CD14-positive monocyte (primary cell): ENCODE data around the gene ATXN7L1. TPM values are rescaled to one million over a fixed set of nuclear protein-coding genes. Genes with fewer than 3 reads are reported as not detected.

Experiments used
- DNase-seq, 3 donors: peaks; one replicate each; pipeline ENCODE4 v3.0.0-alpha.2; 2011 to 2022
- H2AFZ ChIP-seq: 2 replicates; pipeline ENCODE4 v1.6.0; 2012; ENCODE audit warnings: mild to moderate bottlenecking, low read depth, low read length, inconsistent platforms; ENCODE audit not compliant: insufficient read depth, poor library complexity, severe bottlenecking
- H3K27ac ChIP-seq, 2 donors: 1 replicate in 1 of 2; 2 replicates in 1 of 2; pipeline ENCODE4 v1.5.1; 2012 to 2013; ENCODE audit warnings: low read length in 2 of 2, control low read depth in 1 of 2, inconsistent platforms in 1 of 2, low read depth in 1 of 2, mild to moderate bottlenecking in 1 of 2
- H3K27me3 ChIP-seq, 2 donors: one replicate each; pipeline versions ENCODE4 v1.6.0 to v1.6.1; 2011 to 2013; ENCODE audit warnings: low read length in 2 of 2; ENCODE audit not compliant: control insufficient read depth in 2 of 2, insufficient read depth in 2 of 2
- H3K36me3 ChIP-seq, 2 donors: replicated peaks in 1 of 2; 1 replicate in 1 of 2; 2 replicates in 1 of 2; pipeline versions ENCODE4 v1.5.1 to v1.6.1; 2012 to 2013; ENCODE audit warnings: low read length in 2 of 2, control low read depth in 1 of 2, inconsistent platforms in 1 of 2, mild to moderate bottlenecking in 1 of 2; ENCODE audit not compliant: insufficient read depth in 2 of 2, control insufficient read depth in 1 of 2
- H3K4me1 ChIP-seq, 2 donors: 1 replicate in 1 of 2; 2 replicates in 1 of 2; pipeline versions ENCODE4 v1.5.1 to v1.6.1; 2012 to 2013; ENCODE audit warnings: low read length in 2 of 2, control low read depth in 1 of 2, inconsistent platforms in 1 of 2, mild to moderate bottlenecking in 1 of 2, moderate library complexity in 1 of 2; ENCODE audit not compliant: insufficient read depth in 2 of 2, control insufficient read depth in 1 of 2
- H3K4me2 ChIP-seq: replicated peaks from 2 replicates; pipeline ENCODE3; 2012; ENCODE audit warnings: low read length, moderate library complexity, mild to moderate bottlenecking; ENCODE audit not compliant: poor library complexity, severe bottlenecking; ENCODE audit errors: extremely low read depth
- H3K4me3 ChIP-seq, 3 experiments: fragments of 200-600 bp in 1 of 3; sonication (generic) in 1 of 3; replicated peaks in 1 of 3; 1 replicate in 2 of 3; 2 replicates in 1 of 3; pipeline ENCODE4 v1.5.1; 2011 to 2013; ENCODE audit warnings: low read length in 3 of 3, mild to moderate bottlenecking in 3 of 3, control low read depth in 2 of 3, low read depth in 2 of 3, inconsistent platforms in 1 of 3, moderate library complexity in 1 of 3
- H3K79me2 ChIP-seq: 2 replicates; pipeline ENCODE4 v1.6.0; 2012; ENCODE audit warnings: mild to moderate bottlenecking, control low read depth, inconsistent platforms, low read length, moderate library complexity; ENCODE audit not compliant: insufficient read depth
- H3K9ac ChIP-seq: 2 replicates; pipeline ENCODE4 v1.6.0; 2017; ENCODE audit warnings: low read length, mild to moderate bottlenecking; ENCODE audit not compliant: insufficient read depth, poor library complexity, severe bottlenecking
- H3K9me3 ChIP-seq, 2 donors: replicated peaks in 1 of 2; 1 replicate in 1 of 2; 2 replicates in 1 of 2; pipeline versions ENCODE4 v1.5.1 to v1.6.1; 2012 to 2013; ENCODE audit warnings: low read length in 2 of 2, control low read depth in 1 of 2; ENCODE audit not compliant: control insufficient read depth in 1 of 2, insufficient read depth in 1 of 2
- H4K20me1 ChIP-seq: 2 replicates; pipeline ENCODE4 v1.6.0; 2012; ENCODE audit warnings: mild to moderate bottlenecking, low read length, control low read depth, moderate library complexity; ENCODE audit not compliant: insufficient read depth
- H3K27ac Mint-ChIP-seq, 7 donors: one replicate each; pipeline ENCODE4 v1.8.0; 2020; ENCODE audit warnings: mild to moderate bottlenecking in 7 of 7, mixed read lengths in 7 of 7, moderate library complexity in 6 of 7, inconsistent platforms in 2 of 7
- H3K27me3 Mint-ChIP-seq, 3 donors: one replicate each; pipeline ENCODE4 v1.8.0; 2021 to 2022; ENCODE audit warnings: low read depth in 3 of 3, mild to moderate bottlenecking in 3 of 3, mixed read lengths in 3 of 3, moderate library complexity in 3 of 3, inconsistent platforms in 1 of 3
- H3K36me3 Mint-ChIP-seq, 2 donors: one replicate each; pipeline ENCODE4 v1.8.0; 2020; ENCODE audit warnings: mixed read lengths in 2 of 2, inconsistent platforms in 1 of 2, mild to moderate bottlenecking in 1 of 2
- H3K4me1 Mint-ChIP-seq: one replicate; pipeline ENCODE4 v1.8.0; 2020; ENCODE audit warnings: mild to moderate bottlenecking, mixed read lengths
- H3K4me3 Mint-ChIP-seq, 2 donors: one replicate each; pipeline ENCODE4 v1.8.0; 2020; ENCODE audit warnings: mild to moderate bottlenecking in 2 of 2, mixed read lengths in 2 of 2, moderate library complexity in 1 of 2
- H3K9me3 Mint-ChIP-seq, 7 donors: one replicate each; pipeline ENCODE4 v1.8.0; 2020 to 2022; ENCODE audit warnings: mixed read lengths in 7 of 7, mild to moderate bottlenecking in 6 of 7, moderate library complexity in 6 of 7, inconsistent platforms in 2 of 7
- WGBS: methylation state at CpG from one replicate; pipeline ENCODE4 v1.1.5; 2013; ENCODE audit warnings: missing lambda C conversion rate; ENCODE audit not compliant: insufficient coverage; 5-methylcytosine and 5-hydroxymethylcytosine counted together
- intact Hi-C, 2 donors: fragments of 100-400 bp; cut with micrococcal nuclease; formaldehyde crosslinking; loops; one replicate each; pipeline versions ENCODE4 v1.15.0 to v1.15.1; 2023
- polyA plus RNA-seq, 3 donors: library from polyadenylated mRNA; depleted of rRNA in 1 of 3; unstranded in 2 of 3; stranded (reverse) in 1 of 3; fragments of 300-500 nt in 2 of 3; fragments of >200 nt in 1 of 3; fragmentation: Illumina TruSeq in 2 of 3; gene quantifications; 1 replicate in 2 of 3; 2 replicates in 1 of 3; pipeline ENCODE4 v1.2.3, GENCODE V29; 2012 to 2021
- TF ChIP-seq, protein P1 (sequence below): fragments of 200-600 bp; IDR thresholded peaks from one replicate; pipeline ENCODE4 v1.8.0; 2022; ENCODE audit warnings: antibody characterized with exemption, mild to moderate bottlenecking

ATXN7L1 gene
- polyA plus RNA-seq, 3 donors = 4.5 to 12.2 (median 11.2) TPM

DNA sequence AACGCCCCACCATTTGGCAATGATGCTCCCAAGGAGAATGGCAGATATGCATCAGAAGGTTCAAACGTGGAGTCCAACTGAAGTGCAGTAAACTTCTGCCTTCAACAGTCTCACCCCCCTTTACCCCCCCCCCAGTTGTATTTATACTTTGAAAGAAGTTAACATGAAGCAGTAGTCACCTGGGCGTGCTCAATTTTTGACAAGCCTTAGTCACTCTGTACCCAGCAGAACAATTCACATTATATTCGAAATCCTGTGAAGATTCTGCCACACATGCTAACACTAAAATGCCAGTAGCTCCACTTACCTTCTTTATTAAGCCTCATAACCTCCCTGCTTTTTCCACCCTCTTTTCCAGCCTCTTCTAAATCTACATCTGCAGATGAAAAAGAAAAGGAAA lies 894 bp downstream of the ATXN7L1 start:
- Histone ChIP-seq H3K4me3 (peak overlapping the region; percentile 63 to 98 (median 94)), H3K9ac (peak overlapping the region; percentile 91), H4K20me1 (no peaks in the 10 kb centered on the region), H3K27ac (peak overlapping the region in 1 of 2 donors; percentile 92), H2AFZ (peak overlapping the region; percentile 98), H3K79me2 (peaks cover 10% of the 10 kb centered on the region), H3K4me1 (peaks cover 18 to 20% of the 10 kb centered on the region in 2 donors), H3K4me2 (peak overlapping the region; percentile 83), H3K36me3 (no peaks in the 10 kb centered on the region), H3K9me3 (no peaks in the 10 kb centered on the region), H3K27me3 (peaks cover 17 to 28% of the 10 kb centered on the region in 2 donors)
- Mint-ChIP-seq H3K27ac (peak overlapping the region in 4 of 7 donors; percentile 97 to 98 (median 98)), H3K4me1 (peaks cover 34% of the 10 kb centered on the region), H3K36me3 (peaks cover 11 to 18% of the 10 kb centered on the region in 2 donors), H3K9me3 (peaks cover 0 to 6% (median 0%) of the 10 kb centered on the region in 7 donors), H3K4me3 (peak overlapping the region; percentile 96 to 100), H3K27me3 (peaks cover 22 to 26% (median 26%) of the 10 kb centered on the region in 3 donors)
- WGBS = 81% methylated on average over 2 of the region's 4 CpGs
- TF ChIP-seq, protein P1, sequence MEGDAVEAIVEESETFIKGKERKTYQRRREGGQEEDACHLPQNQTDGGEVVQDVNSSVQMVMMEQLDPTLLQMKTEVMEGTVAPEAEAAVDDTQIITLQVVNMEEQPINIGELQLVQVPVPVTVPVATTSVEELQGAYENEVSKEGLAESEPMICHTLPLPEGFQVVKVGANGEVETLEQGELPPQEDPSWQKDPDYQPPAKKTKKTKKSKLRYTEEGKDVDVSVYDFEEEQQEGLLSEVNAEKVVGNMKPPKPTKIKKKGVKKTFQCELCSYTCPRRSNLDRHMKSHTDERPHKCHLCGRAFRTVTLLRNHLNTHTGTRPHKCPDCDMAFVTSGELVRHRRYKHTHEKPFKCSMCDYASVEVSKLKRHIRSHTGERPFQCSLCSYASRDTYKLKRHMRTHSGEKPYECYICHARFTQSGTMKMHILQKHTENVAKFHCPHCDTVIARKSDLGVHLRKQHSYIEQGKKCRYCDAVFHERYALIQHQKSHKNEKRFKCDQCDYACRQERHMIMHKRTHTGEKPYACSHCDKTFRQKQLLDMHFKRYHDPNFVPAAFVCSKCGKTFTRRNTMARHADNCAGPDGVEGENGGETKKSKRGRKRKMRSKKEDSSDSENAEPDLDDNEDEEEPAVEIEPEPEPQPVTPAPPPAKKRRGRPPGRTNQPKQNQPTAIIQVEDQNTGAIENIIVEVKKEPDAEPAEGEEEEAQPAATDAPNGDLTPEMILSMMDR = no peak
- intact Hi-C loops = loop anchor here (5.0 to 10.0 kb wide), 5 partner anchors 68 to 1689 kb away; partner anchors contain the start of genes COG5 (in 1 of the 2) and DUS4L (in 1 of the 2)
- no peak for DNase-seq

DNA sequence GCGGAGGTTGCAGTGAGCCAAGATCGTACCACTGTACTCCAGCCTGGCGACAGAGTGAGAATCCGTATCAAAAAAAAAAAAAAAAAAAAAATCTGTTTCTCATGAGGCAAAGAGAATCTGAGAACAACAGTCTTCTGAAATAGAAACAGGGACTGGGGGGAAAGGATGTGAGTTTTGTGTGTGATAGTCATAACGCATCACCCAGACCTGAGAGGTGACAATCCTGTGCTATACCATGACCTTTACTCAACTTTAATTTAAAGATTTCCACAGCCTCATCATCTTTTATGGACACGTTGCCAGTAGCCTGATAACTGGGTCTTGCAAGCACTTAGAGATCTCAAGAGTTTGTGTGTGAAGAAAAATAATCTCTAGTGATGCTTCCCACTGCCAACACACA lies 2.3 kb downstream of the ATXN7L1 start:
- no peak overlapping the region for H3K4me3 Mint-ChIP-seq
- TF ChIP-seq, protein P1 = no peak
- H4K20me1 ChIP-seq = peaks cover 3% of the 10 kb centered on the region
- DNase-seq = no peak
- H3K4me3 ChIP-seq = no peak overlapping the region
- H3K4me1 Mint-ChIP-seq = peaks cover 34% of the 10 kb centered on the region
- peaks cover 10% of the 10 kb centered on the region for H3K79me2 ChIP-seq
- H3K27me3 ChIP-seq = peaks cover 17 to 21% of the 10 kb centered on the region in 2 donors
- H3K27me3 Mint-ChIP-seq = peaks cover 22 to 26% (median 23%) of the 10 kb centered on the region in 3 donors
- intact Hi-C loops = loop anchor here (10.0 kb wide), 4 partner anchors 69 to 1691 kb away; partner anchors contain the start of genes COG5 (in 1 of the 2) and DUS4L (in 1 of the 2)
- no peak overlapping the region for H3K27ac Mint-ChIP-seq
- WGBS = no CpG with 5 or more reads among the region's 6 CpGs
- peaks cover 18 to 20% of the 10 kb centered on the region in 2 donors for H3K4me1 ChIP-seq
- no peak overlapping the region for H3K4me2 ChIP-seq
- H3K9ac ChIP-seq = no peak overlapping the region
- peaks cover 0 to 6% (median 0%) of the 10 kb centered on the region in 7 donors for H3K9me3 Mint-ChIP-seq
- no peak overlapping the region for H3K27ac ChIP-seq
- no peak overlapping the region for H2AFZ ChIP-seq
- H3K36me3 Mint-ChIP-seq = peaks cover 11 to 18% of the 10 kb centered on the region in 2 donors
- no peaks in the 10 kb centered on the region for H3K9me3 ChIP-seq
- peaks cover 0 to 5% of the 10 kb centered on the region in 2 donors for H3K36me3 ChIP-seq
